GM21381 (cell line): ENCODE measurements around the gene CLIP1.
"Not testable (repeated sequence)": the region's sequence is repeated elsewhere in the genome, so short reads cannot be mapped to it uniquely, and the experiment has no call there.

Source experiments
- ATAC-seq: cut with Tn5 transposase; IDR thresholded peaks from one replicate; pipeline ENCODE4 v1.9.1; 2021; ENCODE audit warnings: mild to moderate bottlenecking, moderate library complexity; ENCODE audit not compliant: unreplicated experiment

CLIP1 gene

DNA sequence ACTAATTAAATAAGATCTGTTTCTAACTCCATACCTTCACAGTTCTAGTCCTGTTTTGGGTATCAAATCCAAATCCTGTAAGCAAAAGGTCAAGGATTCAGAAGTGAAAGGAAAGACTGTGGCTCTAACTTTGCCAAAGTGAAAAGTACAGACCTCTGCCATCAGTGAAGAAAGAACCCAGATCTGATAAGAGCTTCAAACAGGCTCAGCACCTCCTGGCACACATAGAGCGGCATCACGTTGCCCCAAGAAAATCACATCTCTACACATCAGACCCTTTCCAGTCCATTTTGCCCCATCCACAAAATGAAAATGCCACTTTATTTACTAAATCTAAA, 23.2 kb downstream of the CLIP1 start:
- ATAC-seq, result no peak

DNA sequence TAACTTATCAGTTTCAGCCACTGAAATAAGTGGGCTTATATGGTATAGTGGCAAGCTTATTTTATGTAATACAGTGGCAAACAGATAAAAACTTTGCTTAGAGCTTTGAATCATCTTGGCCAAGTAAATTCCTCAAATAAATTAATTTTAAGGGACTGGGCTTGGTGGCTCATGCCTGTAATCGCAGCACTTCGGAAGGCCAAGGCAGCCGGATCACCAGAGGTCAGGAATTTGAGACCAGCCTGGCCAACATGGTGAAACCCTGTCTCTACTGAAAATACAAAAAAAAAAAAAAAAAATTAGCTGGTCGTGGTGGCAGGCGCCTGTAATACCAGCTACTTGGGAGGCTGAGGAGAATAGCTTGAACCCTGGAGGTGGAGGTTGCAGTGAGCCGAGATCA, 24.5 kb downstream of the CLIP1 start:
- ATAC-seq, result not testable (repeated sequence)

DNA sequence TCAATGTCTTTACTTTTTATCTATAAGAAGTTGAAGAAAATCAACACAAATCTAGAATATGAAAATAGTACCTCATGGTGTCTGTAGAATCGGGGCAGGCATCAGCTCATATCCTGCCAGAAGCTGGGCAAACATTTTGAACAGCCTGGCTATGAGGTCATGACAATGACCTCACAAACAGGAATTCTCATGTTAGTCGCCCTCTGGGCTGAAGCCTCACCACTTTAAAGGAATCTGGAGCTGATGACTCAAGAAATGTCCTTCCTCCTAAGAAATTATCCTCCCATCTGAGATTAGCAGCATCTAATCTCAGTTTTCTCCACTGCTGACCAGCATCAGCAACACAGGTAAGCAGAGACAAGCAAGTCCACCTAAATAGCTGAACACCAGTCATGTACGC, 27.1 kb downstream of the CLIP1 start:
- ATAC-seq, result no peak

DNA sequence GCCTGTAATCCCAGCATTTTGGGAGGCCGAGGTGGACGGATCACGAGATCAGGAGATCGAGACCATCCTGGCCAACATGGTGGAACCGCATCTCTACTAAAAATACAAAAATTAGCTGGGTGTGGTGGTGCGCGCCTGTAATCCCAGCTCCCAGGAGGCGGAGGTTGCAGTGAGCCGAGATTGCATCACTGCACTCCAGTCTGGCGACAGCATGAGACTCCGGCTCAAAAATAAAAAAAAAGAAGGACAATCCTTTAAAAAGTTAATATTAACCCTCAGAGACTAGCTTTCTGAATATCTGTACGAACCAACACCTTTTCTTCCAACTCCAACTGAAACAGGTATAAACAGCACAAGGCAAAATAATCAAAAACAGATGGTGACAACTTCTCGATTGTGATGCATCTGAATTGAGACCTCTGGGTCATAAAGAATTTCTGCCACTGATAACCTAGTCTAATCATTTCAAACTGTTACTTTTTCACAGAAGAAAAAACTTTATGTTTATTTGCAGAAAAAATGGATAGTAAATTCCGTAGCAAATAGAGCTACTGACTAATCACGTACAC, 27.8 kb downstream of the CLIP1 start:
- ATAC-seq, result no peak

DNA sequence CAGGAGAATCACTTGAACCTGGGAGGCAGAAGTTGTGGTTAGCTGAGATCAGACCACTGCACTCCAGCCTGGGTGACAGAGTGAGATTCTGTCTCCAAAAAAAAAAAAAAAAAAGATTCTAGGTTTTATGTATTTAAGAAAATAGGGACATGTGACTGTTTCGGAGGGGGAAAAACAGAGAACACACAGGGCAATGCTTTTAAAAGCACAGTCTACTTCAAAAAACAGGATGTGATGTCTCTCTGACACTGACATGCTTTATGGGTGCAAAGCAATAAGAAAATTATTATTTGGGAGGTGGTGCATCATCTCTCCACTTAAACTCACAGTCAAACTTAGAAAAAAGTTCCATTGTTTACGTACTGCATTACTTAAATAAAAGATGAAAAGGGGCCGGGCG, 28.7 kb downstream of the CLIP1 start:
- no peak for ATAC-seq

DNA sequence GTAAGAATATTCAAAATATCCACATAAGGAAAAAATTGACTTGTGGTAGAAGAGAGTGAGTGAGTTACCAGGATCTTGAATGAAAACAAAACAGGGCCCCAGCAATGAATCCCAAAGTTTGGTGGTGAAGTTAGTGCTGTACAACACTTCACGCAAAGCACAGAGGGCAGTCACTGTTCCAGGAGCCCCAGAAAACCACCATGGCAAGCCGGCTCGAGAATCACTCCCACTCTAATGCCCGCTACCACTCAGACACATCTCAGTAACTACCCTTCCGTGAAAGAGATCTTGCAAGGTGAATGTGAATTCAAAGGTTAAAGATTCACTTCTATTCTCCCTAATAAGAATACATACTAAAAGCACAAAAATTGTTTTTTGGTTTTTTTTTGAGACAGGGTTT, 30.1 kb downstream of the CLIP1 start:
- no peak for ATAC-seq

DNA sequence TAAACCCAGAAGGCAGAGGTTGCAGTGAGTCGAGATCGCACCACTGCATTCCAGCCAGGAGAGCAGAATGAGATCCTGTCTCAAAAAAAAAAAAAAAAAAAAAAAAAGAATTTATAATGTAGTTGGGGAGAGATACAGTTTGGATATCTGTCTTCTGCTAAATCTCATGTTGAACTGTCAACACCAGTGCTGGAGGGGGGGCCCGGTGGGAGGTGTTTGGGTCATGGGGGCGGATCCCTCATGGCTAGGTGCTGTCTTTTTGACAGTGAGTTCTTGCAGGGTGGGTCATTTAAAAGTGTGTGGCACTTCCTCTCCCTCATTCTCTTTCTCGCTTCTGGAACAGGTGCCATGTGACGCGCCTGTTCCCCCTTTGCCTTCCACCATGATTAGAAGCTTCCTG, 32.8 kb downstream of the CLIP1 start:
- no peak for ATAC-seq

DNA sequence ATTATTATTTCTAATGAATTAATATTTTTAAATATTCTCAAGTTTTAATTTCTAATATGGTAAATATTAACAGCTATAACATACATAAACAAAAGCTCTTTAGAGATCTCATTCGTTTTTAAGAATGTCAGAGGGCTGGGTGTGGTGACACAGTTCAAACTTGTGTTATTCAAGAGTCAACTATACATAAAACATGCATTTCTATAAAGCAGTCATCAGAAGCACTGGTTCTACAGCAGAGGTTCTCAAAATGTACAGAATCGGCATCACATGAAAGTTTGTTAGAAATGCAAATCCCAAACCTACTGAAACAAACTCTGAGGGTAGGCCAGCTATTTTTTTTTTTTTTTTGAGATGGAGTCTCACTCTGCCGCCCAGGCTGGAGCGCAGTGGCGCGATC, 34.6 kb downstream of the CLIP1 start:
- ATAC-seq, result no peak

DNA sequence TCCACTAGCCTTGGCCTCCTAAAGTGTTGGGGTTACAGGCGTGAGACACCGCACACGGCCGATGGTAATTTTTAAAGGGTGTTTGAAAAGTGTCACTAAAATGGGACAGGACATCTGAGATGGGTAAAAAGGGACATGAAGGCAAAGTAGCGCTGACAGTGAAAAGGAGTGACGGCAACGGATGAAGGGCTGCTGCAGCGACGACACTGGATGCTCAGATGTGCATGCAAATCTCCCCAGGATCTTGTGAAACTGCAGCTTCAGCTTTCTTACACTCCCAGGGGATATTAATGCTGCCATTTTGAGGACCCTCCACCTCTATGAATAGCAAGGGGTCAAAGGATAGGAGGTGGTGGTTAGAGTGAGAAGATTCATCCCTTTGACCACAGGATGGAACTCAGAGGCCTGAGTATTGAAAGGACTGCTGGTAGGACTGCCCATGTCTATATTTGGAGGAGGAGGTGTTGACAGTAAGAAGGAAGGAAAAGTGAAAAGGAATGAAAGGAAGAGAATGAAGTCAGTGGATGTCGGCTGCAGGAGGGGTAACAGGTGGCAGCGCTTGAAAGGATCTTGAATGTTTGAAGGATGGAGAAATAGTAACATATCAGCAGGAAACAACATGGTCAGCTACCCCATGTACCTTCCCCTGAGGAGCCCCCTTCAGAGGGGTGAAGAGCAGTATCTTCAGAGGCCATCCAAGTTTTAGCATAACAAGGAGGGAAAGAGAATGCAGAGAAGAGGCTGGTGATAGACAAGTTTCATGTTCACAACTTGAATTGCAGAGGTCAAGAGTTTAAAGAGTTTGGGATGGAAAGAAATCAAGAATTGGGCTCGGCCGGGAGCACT, 37.1 kb downstream of the CLIP1 start:
- ATAC-seq, result no peak

DNA sequence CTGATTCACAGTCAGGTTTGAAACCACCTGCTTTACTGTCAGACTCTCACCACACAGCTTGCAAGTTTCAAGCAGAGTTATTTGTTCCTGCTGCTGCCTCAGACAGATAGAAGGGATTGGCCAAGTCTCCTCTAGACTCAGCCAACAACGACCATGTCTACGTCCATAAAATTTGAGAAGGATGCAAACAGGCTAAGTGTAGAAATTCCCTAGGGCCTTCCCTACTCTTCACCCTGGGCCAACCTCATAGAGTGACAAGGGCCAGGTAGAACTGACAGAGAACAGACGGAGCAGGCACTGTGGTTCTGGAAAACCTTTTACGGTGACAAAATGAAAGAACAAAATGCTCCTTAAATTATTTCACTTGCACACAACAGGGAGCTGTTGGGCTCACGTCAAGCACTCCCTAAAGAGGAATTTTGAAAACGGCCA, 39.5 kb downstream of the CLIP1 start:
- ATAC-seq, result no peak

DNA sequence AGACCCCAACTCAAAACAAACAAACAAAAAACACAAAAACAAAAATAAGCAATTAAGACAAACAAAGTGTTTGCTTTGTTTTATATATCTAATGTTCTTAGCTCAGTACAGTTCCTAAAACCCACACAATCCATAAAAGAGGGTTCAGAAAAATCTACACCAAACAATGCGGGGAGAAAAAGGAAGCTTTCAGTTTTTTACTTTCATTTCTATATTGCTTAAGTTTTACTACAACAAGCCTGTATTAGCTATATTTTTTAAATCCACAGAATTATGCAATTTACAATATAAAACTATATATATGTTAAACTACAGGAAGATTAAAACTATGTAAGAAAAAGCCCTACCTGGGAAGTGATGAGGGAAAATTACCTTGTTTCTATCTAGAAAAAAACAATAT, 41.4 kb downstream of the CLIP1 start:
- no peak for ATAC-seq

DNA sequence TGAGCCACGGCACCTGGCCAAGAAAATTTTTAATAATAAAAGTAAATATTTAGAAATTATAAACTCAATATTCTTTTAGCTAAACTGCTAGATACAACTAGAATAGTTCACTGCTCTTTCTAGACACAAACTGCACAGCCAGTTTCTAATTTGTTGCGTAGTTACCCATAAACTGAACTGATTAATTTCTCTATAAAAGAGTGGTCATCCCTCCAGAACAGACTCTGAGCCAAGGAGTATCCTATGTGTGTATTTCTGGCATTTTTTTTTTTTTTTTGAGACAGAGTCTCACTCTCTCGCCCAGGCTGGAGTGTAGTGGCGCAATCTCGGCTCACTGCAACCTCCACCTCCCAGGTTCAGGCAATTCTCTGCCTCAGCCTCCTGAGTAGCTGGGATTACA, 45.7 kb downstream of the CLIP1 start:
- ATAC-seq, result not testable (repeated sequence)

DNA sequence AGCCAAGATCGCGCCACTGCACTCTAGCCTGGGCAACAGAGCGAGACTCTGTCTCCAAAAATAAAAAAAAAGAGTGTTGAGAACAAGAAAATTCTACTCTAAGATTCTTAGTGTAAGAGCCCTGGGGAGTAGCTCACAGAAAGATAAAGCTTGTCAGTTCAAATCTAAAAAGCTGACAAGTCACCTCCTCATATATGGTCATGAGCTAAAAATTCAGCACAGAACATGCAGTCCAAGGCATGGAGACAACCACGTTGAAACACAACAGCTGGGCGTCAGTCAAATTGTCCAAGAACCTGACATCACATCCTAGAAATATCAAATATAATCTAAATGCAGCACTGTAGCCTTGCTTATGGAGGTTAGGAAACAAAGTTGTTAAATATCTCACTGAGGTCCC, 47.8 kb downstream of the CLIP1 start:
- ATAC-seq, result no peak

DNA sequence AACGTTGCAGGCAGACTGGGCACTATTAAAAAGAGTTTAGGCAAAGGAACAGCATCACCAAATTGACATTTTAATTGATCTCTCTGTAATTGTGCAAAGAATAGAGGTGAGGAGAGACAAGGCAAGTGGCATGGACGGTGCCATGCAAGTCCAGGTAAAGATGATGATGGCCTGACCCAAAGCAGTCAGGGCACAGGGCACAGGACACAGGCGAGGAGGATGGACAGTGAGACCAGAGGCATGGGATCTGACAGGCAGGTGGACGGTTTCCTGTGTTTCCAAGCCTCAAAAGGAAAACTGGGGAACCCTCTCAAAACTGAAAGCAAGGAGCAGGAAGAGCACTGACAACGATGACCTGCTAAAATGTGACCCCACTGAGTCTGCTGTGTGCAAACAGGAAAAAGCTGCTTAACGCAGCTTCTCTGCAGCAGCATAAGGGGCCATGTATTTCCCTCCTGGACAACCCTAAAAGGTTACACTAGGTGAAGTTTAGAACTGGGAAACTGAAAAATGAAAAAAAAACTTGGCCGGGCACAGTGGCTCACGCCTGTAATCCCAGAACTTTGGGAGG, 50.9 kb downstream of the CLIP1 start:
- ATAC-seq, result no peak

DNA sequence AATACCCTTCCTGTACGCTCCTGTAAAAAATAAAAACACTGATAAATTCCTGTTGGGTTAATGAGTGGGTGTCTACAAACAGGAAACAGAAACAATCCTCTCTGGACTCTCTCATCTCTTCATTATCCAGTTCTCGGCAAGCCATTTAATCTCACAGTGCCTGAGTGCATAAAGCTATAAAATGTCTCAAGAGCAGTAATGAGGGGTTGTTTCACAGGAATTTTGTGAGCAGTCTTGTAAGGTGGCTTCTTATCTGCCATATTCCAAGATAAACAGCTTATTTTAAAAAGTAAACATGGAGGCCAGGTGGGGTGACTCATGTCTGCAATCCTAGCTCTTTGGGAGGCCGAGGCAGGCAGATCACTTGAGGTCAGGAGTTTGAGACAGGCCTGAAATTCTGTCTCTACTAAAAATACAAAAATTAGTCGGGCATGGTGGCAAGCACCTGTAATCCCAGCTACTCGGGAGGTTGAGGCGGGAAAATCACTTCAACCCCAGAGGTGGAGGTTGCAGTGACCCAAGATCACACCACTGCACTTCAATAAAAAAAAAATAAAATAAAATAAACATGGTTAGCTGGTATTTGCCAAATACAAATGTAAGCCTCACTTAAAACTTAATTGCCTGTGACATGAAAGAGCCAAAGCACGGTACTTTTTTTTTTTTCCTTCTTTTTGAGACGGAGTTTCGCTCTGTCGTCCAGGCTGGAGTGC, 54.0 kb downstream of the CLIP1 start:
- ATAC-seq, result no peak

DNA sequence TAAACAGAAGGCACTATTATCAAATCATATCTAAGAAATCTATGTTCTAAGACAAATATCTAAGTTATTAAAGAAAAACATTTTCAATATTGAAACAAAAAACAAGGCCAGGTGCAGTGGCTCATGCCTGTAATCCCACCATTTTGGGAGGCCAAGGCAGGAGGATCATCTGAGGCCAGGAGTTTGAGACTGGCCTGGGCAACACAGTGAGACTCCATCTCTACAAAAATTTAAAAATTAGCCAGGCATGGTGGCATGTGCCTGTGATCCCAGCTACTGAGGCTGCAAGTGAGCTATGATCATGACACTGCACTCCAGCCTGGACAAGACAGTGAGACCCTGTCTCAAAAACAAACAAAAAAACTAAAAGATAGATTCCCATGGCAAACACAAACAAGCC, 54.8 kb downstream of the CLIP1 start:
- not testable (repeated sequence) for ATAC-seq

DNA sequence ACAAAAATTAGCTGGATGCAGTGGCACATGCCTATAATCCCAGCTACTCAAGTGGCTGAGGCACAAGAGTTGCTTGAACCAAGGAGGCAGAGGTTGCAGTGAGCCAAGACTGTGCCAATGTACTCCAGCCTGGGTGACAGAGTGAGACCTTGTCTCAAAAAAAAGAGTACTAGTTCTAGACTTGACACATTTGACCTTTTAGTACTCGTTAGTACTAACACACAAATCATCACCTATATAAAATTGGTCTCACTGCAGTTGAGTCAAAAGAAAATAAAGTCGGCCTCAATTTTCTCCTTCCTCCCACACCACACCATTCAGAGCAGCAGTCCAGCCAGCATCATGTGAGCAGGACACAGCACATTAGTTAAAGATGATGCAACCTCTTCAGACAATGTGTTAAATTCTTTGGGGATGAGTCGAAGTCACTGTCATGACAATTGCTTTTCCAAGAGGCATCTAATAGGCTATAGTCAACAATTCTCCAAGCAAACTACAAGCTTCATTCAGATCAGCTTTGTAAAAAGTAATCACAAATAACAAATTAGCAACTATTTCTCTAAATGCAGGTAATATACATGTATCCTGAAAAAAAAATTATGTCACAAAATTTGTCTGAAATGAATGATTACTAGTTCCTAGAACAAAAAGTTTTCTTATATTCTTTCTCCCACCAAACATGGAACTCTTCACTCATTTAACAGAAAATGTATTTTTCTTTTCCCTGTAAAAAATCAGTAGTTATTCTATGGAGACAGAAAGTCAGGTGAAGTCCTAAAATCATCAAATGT, 55.6 kb downstream of the CLIP1 start:
- no peak for ATAC-seq

DNA sequence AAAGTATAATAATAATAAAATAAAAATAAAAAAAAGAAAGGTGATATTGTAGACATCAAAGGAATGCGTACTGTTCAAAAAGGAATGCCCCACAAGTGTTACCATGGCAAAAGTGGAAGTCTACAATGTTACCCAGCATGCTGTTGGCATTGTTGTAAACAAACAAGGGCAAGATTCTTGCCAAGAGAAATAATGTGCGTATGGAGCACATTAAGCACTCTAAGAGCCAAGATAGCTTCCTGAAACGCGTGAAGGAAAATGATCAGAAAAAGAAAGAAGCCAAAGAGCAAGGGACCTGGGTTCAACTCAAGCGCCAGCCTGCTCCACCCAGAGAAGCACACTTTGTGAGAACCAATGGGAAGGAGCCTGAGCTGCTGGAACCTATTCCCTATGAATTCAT, 57.2 kb downstream of the CLIP1 start:
- not testable (repeated sequence) for ATAC-seq

DNA sequence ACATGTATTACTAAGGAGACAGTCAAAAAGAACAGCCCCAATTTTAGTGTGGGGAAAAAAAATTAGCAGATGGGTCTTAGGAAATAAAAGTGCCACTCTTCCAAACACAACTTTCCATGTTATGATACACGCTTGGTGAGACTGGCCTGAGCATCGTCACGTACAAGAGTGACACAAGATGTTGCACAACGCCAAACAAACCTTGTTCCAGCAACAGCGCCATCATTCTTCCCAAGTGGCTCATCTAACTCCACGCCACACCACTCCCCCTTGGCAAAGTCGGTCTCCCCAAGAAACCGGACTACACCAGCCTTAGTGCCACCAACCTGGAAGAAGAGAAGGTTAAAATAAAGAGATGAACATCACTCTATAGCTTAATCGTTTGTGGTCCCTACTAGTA, 58.7 kb downstream of the CLIP1 start:
- no peak for ATAC-seq

DNA sequence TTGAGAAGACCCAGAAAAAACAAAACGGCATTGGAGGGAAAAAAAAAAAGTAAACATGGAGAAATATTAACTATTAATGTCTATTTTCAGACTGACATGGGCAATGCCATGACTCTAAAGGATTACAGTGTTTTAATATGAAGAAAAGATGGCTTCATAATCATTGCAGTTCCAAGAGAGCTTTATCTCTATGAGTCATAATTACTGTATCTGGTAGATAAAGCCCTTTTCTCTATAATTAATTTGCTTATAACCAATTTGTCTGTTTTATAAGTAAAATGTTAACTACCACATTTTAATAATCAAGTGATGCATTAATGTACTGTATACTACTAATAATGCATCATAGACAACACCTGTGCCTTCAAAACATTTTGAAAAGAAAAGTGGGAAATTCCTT, 59.7 kb downstream of the CLIP1 start:
- ATAC-seq, result no peak

DNA sequence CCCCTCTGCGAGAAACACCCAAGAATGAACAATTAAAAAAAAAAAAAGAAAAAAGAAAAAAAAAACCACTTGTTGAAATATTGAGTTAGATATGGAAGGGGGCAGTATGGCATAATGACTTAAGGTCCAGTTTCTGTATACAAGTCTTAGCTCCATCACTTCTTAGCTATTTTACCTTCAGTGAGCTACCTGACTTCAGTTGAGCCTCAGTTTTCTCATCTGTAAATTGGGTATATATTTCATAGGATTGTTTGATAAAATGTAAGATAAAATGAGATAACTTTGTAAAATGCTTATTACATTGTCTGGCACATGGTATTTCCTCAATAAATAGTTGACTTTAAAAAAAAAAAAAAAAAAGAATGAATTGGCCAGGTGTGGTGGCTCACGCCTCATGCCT, 64.1 kb downstream of the CLIP1 start:
- ATAC-seq, result not testable (repeated sequence)
